T-helper 1 cell treated with Interleukin-12 subunit alpha and Interleukin-12 subunit beta and Interleukin-4 antibody, amounts not matched to agents 30 ng/mL and 1 ng/mL, for 36 hours (primary cell): Measurements from ENCODE around the gene RXRA. TPM values are rescaled to one million over a fixed set of nuclear protein-coding genes. Genes with fewer than 3 reads are reported as not detected.

Source experiments
- intact Hi-C: fragments of 100-400 bp; cut with micrococcal nuclease; formaldehyde crosslinking; loops from one replicate; pipeline ENCODE4 v1.15.1; 2024
- total RNA-seq: library from RNA; stranded (reverse); gene quantifications from 2 replicates; pipeline ENCODE4 v1.2.3, GENCODE V29; 2022

RXRA gene
- total RNA-seq, 1 donor from 2014 or later, result 2.0 TPM

DNA sequence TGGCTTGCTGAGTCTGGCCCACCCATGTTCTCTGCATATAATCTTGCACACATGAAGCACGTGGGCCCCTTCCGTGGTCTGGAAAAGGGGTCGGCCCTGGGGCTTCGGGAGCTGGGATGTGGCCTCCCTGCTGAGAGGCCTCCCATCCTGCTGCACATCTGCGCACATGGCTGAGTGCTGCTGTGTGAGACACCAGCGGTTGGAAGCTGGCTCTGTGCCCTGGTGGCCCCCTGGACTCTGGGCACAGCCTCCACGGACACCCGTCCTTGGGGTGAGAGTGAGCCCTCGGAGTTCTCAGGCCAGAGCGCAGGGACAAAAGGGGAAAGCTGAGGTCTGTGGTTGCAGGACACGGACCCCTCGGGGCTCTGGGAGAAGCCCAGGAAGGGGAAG lies 115.8 kb downstream of the RXRA start:
- intact Hi-C loops, result loop anchor here (2.0 to 5.0 kb wide), 3 partner anchors 15 to 375 kb away; partner anchors contain the start of gene BRD3

GRCh38 chr9:134442486-134443173 lies 116.4 kb downstream of the RXRA start:
- intact Hi-C loops, result loop anchor here (1.0 to 5.0 kb wide), 7 partner anchors 14 to 375 kb away; partner anchors contain the start of genes BRD3 and RNU6ATAC

DNA sequence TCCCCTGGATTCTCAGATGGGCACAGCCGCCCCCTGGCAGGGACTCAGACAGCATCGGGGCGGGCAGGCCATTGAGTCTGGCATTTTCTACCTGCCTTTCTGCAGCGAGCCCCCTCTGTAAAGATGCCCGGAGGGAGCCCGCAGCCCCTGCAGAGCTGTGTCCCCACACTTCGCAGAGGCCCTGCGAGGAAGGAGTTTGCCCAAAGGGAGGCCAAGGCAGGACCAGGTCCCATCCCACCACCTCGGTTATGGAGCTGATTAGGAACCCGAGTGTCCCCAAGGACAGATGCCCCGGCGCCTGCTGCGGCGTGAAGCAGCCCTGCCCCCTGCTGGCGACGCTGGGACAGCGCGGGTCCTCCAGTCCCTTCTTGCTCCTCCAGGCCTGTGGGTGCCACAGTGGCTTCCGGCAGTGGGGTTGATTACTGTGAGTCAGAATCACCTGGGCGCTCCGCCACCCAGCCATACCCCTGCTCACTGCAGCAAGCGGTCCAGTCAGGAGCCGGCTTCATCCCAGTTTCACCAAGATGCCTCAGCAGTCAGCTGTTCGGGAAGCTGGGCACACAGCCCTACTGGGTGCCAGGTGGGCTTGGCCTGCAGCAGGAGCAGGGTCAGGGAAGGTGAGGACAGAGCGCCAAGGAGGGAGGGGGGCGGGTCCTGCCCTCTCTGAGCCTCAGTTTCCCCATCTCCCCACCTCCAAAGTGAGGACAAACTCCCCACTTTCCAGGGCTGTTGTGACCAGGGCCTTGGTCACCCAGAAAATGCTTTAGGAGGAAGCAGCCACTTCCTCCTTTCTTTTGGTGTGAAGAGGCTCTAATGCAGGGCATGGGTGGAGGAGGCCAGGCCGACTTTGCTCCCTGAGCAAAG lies 117.2 kb downstream of the RXRA start:
- intact Hi-C loops, result loop anchor here (1.0 to 5.0 kb wide), 7 partner anchors 13 to 376 kb away; partner anchors contain the start of genes BRD3 and RNU6ATAC

- intact Hi-C loops, result loop anchor here (5.0 kb wide), 1 partner anchor 377 kb away; the partner anchor contains the start of gene BRD3
Measured at GRCh38 chr9:134444038-134444315, 117.7 kb downstream of the RXRA start.

DNA sequence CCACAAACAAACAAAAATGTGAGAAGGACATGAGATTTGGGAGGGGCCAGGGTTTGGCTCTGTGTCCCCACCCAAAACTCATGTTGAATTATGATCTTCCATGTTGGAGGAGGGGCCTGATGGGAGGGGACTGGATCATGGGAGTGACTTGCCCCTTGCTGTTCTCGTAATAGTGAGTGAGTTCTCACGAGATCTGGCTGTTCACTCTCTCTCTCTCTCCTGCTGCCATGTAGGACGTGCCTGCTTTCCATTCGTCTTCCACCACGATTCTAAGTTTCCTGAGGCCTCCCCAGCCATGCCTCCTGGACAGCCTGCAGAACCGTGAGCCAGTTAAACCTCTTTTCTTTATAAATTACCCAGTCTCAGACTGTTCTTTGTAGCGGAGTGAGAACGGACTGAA lies 118.7 kb downstream of the RXRA start:
- intact Hi-C loops, result loop anchor here (5.0 kb wide), 1 partner anchor 378 kb away; the partner anchor contains the start of gene BRD3

GRCh38 chr9:134449180-134449916 lies 123.1 kb downstream of the RXRA start:
- intact Hi-C loops, result no loop called here

DNA sequence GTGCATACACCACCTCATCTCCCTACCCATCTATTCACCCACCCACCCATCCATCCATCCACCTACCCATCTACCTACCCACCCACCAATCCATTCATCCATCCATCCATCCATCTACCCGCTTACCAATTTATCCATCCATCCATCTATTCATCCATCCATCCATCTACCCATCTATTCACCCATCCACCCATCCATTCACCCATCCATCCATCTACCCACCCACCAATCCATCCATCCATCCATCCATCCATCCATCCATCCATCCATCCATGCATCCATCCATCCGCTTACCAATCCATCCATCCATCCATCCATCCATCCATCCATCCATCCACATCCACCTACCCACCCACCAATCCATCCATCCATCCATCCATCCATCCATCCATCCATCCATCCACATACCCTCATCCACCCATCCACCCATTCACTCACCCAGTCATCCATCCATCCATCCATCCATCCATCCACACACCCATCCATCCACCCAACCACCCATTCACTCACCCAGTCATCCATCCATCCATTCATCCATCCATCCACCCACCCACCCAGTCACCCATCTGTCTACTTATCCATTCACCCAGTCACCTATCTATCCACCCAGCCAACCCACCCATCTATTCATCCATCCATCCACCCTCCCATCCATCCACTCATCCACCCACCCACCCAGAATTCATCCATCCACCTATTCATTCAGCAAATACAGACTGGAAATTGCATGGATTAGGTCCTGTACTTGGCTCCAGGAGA lies 125.6 kb downstream of the RXRA start:
- intact Hi-C loops, result no loop called here

DNA sequence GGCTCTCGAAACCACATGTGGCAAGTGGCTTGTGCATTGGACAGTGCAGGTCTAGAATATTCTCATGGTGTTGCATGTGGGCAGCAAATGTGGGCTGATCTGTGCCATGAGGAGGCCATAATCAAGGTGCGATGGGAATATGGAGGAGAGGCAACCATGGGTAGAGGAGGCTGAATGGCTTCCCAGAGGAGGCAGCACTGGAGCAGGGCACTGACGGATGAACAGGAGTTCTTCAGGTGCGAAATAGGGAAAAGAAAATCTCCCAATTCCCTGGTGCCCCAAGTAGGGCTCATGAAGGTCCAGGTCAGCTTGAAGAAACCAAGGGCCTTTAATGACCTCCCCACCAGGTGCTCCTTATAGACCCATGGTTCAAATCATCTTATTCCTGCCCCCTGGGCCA lies 126.5 kb downstream of the RXRA start:
- intact Hi-C loops, result no loop called here

DNA sequence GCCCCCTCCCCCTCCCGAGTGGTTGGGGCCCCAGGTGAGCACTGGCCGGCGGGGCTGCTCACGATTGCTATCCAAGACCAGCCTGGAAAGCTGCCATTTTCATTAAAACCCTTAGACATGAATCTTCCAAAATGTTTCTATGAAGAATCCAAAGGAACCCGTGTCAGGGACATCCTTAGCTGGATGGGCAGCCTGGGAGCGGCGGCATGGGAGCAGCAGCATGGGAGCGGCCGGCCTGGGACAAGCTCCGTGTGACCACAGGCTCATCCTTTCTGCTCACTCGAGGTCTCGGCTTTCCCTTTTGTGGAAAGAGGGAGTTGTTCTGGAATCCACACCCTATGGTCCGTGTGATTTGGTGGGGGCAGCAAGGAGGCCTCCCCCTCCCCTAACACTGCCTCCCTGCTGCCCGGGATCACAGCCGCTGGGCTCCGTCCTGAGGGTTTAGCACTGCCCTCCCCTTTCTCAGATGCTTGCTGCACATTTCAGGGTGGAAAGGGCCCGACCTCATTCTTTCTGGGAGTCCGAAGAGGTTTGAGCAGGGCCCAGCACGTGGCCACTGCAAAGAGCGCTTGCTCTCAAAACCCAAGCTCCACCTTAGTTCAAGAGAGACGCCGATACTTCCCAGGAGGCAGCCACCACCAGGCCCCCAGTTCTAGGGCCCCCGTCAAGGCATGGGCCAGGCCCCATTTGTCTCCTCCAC lies 127.7 kb downstream of the RXRA start:
- intact Hi-C loops, result no loop called here

- intact Hi-C loops, result no loop called here
Measured at GRCh38 chr9:134454476-134454857, 128.2 kb downstream of the RXRA start.

DNA sequence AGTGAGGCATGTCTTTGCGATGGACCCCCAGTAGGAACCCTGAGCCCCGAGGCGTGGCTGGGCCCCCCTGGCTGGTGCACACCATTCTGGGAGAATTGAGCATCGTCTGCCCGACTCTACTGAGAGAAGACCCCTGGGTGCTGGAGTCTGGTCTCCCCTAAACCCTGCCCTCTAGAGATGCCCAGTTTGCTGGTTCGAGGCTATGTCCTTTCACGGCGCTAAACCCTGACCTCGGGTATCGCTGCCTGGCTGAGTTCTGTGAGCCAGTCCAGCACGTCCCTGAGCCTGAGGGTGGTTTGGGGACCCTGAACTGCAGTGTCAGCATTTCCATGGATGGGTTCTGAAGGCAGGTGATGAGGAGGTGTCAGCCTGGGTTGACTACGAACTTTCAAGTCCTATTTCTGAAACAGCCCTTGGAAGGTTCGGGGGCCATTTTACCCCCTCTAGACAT lies 128.8 kb downstream of the RXRA start:
- intact Hi-C loops, result no loop called here

- intact Hi-C loops, result no loop called here
Measured at GRCh38 chr9:134455537-134455933, 129.3 kb downstream of the RXRA start.

DNA sequence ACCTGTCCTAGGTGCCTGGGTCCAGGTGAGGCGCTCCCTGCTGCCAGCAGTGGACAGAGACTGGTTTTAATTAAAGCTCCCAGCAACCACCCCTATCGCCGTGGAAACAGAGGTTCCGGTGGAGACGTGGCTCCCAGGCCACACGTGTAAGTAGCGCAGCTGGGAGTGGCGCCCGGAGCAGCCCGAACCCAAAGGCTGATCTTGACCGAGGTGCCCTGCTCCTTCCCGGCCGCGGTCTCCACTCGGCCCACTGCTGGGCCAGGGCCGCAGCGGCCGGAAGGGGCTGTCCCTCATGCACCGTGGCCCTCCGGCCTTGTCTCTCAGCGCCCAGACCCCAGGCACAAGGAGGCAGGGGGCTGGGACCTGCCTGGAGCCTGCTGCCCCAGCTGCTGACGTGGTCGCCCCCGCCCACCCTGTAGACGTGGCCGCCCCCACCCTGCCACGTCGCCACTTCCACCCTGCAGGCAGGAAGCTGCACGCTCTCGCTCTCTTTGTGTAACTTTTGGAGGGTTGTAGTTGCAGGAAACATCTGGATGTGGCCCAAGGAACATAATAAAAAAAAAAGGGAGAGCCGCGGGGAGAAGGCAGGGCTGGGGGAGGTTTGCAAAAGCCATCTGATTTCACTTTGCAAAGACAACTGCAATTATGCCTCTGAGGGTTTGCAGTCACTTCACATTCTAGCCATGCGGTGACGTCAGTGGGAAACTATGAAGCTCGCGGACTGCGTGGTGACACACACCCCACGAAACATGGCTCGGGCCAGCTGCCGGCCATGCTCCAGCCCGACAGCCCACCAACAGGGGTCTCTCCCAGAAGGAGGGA lies 129.9 kb downstream of the RXRA start:
- intact Hi-C loops, result loop anchor here (1.0 to 2.0 kb wide), 3 partner anchors 13 to 292 kb away; partner anchors contain the start of gene RNU6ATAC

DNA sequence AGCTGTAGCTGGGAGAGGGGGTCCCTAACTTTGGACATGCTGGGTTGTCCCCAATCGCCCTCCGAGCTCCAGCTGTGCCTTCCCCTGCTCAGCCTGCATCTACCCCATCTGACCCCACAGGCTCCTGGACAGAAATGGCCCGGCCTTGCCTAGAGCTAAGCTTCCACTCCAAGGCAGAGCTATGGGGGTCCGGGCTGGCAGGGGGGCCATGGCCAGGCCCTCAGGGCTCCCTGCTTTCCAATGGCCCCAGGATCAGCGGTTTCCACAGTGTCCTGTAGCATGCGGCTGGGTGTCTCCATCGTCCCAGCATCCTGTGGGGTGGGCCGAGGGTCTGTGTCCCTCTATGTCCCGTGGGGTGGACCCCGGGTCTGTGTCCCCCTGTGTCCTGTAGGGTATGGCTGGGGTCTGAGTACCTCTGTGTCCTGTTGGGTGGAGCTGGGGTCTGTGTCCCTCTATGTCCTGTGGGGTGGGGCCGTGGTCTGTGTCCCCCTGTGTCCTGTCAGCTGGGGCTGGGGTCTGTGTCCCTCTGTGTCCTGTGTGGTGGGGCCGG lies 130.6 kb downstream of the RXRA start:
- intact Hi-C loops, result loop anchor here (1.0 to 2.0 kb wide), 3 partner anchors 14 to 293 kb away; partner anchors contain the start of gene RNU6ATAC

DNA sequence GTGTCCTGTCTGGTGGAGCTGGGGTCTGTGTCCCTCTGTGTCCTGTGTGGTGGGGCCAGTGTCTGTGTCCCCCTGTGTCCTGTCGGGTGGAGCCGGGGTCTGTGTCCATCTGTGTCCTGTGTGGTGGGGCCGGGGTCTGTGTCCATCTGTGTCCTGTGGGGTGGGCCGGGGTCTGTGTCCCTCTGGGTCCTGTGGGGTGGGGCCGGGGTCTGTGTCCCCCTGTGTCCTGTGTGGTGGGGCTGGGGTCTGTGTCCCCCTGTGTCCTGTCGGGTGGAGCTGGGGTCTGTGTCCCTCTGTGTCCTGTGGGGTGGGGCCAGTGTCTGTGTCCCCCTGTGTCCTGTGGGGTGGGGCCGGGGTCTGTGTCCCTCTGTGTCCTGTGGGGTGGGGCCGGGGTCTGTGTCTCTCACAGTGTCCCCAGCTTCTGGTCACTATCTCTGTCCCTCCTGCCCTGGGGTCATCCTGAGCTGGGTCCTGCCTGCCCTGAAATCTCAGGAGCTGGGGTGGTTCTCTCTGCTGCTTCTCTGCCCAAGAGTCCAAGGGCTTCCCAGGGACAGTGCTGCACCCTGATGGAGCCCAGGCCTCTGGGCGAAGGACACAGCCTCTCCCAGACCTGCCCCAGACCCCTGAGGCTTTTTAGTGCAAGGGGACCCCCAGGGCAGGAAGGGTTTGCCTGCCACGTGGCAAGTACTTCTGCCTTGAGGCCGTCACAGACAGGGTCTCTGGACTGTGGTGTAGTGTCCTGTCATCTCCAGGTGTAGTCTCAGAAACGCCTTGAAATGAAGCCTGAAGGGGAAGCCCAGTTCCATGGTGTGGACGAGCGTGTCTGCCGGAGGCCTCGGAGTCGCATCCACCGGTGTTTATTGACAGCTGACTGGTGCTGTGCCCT lies 131.3 kb downstream of the RXRA start:
- intact Hi-C loops, result loop anchor here (2.0 kb wide), 1 partner anchor 15 kb away; no protein-coding TSS in a partner anchor

DNA sequence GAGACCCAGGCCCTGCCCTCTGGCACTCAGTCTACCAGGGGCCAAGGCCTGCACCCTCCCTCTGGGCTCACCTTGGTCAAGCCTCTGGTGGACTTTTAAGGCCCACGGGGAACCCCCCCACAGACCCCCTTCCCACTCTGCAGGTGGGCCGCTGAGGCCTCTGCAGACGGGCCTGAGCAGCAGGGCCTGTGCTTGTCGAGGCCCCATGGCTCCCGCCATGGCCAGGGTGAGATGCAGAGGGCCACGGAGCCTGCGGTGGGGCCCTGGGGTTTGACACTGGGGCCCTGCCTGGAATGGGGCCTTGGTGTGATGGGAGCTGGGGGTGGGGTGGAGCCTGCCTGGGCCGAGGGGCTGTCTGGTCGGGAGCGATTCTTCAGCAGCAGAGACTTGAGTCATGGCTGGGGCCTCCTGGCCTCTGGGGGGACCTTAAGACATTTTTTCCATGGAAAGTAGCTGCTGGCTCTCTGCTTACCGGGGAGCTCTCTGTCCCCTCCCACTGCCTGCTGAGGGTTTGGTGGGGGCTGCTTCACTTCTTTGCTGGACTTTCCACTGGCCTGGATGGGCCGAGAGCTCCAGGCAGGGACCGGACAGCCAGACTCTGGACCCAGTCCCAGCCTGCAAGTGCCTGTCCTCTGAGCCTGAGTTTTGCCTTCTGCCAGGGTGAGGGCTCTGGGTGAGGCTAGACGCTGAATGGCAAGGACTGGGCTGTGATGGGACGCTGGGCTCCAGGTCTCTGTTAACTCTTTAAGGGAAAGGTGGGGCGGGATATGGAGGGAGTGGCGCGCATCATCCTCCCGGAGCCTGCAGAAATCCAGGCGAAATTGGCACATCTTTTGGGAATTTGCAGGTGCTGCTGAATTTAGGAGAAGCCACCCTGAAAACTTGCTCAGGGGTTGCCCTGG lies 132.2 kb downstream of the RXRA start:
- intact Hi-C loops, result no loop called here

GRCh38 chr9:134459164-134459563 lies 132.9 kb downstream of the RXRA start:
- intact Hi-C loops, result no loop called here
